Keratinocyte (primary cell): ENCODE results near the gene SIGLEC9. TPM values are rescaled to one million over a fixed set of nuclear protein-coding genes. Genes with fewer than 3 reads are reported as not detected.

Source experiments
- DNase-seq: peaks from one replicate; pipeline ENCODE4 v3.0.0-alpha.2; 2011; ENCODE audit warnings: low read depth, missing footprints, low spot score
- FAIRE-seq: peaks from 2 replicates; lab custom pipeline; 2011; peaks lifted over from hg19 to GRCh38; lab: Jason Lieb, UNC
- H2AFZ ChIP-seq: 2 replicates; pipeline ENCODE4 v1.6.0; 2012; ENCODE audit warnings: low read length, control low read depth, inconsistent platforms; ENCODE audit not compliant: control insufficient read depth
- H3K27ac ChIP-seq: 2 replicates; pipeline ENCODE4 v1.5.1; 2011; ENCODE audit warnings: low read length; ENCODE audit not compliant: control insufficient read depth, insufficient read depth
- H3K27me3 ChIP-seq: 3 replicates; pipeline ENCODE4 v1.6.0; 2011; ENCODE audit warnings: low read length; ENCODE audit not compliant: control insufficient read depth, insufficient read depth; ENCODE audit errors: extremely low read depth
- H3K36me3 ChIP-seq, 2 experiments: 2 replicates in 1 of 2; 3 replicates in 1 of 2; pipeline ENCODE4 v1.5.1; 2011; ENCODE audit warnings: low read length in 2 of 2, mild to moderate bottlenecking in 1 of 2; ENCODE audit not compliant: control insufficient read depth in 2 of 2, insufficient read depth in 2 of 2; ENCODE audit errors: extremely low read depth in 1 of 2
- H3K4me1 ChIP-seq: 3 replicates; pipeline ENCODE4 v1.5.1; 2011; ENCODE audit warnings: low read length; ENCODE audit not compliant: control insufficient read depth, insufficient read depth; ENCODE audit errors: extremely low read depth
- H3K4me2 ChIP-seq: 3 replicates; pipeline ENCODE4 v1.6.0; 2011; ENCODE audit warnings: low read depth, low read length; ENCODE audit not compliant: control insufficient read depth, insufficient read depth; ENCODE audit errors: extremely low read depth
- H3K4me3 ChIP-seq, 3 experiments: fragments of 200-600 bp in 1 of 3; sonication (generic) in 1 of 3; 2 replicates in 2 of 3; 3 replicates in 1 of 3; pipeline ENCODE4 v1.5.1; 2011 to 2016; ENCODE audit warnings: low read length in 3 of 3, mild to moderate bottlenecking in 3 of 3, control low read depth in 2 of 3, inconsistent platforms in 1 of 3, low read depth in 1 of 3, mixed read lengths in 1 of 3, mixed run types in 1 of 3, moderate library complexity in 1 of 3; ENCODE audit not compliant: control insufficient read depth in 2 of 3, insufficient read depth in 2 of 3; ENCODE audit errors: extremely low read depth in 1 of 3
- H3K79me2 ChIP-seq: 2 replicates; pipeline ENCODE4 v1.6.0; 2012; ENCODE audit warnings: low read length; ENCODE audit not compliant: control insufficient read depth, insufficient read depth
- H3K9ac ChIP-seq: 3 replicates; pipeline ENCODE4 v1.6.0; 2011; ENCODE audit warnings: low read length; ENCODE audit not compliant: control insufficient read depth, insufficient read depth; ENCODE audit errors: extremely low read depth
- H3K9me1 ChIP-seq: 3 replicates; pipeline ENCODE4 v1.6.0; 2011; ENCODE audit warnings: low read length; ENCODE audit not compliant: control insufficient read depth, insufficient read depth; ENCODE audit errors: extremely low read depth
- H3K9me3 ChIP-seq: 2 replicates; pipeline ENCODE4 v1.5.1; 2012; ENCODE audit warnings: low read depth, low read length; ENCODE audit not compliant: control insufficient read depth
- H4K20me1 ChIP-seq: 3 replicates; pipeline ENCODE4 v1.6.0; 2011; ENCODE audit warnings: low read length; ENCODE audit not compliant: control insufficient read depth, insufficient read depth; ENCODE audit errors: extremely low read depth
- EZH2 ChIP-seq: IDR thresholded peaks from one replicate; pipeline ENCODE4 v1.6.1; 2012; ENCODE audit warnings: inconsistent platforms, mild to moderate bottlenecking, low read length, moderate library complexity
- dilution Hi-C: fragments of 300-500 bp; cut with MboI; formaldehyde crosslinking; loops from one replicate; pipeline ENCODE4 v1.7.0; 2020; ENCODE audit warnings: low sequenced_read_pairs; ENCODE audit not compliant: extremely low pct_ligation_motif_present
- polyA plus RNA-seq, 5 experiments: library from polyadenylated mRNA; depleted of rRNA in 3 of 5; stranded (reverse) in 3 of 5; stranded (forward) in 1 of 5; unstranded in 1 of 5; fragments of >200 nt; gene quantifications; 1 replicate in 1 of 5; 2 replicates in 3 of 5; 3 replicates in 1 of 5; pipeline versions ENCODE4 v1.2.1 to v1.2.3, GENCODE V29; 2011 to 2012; ENCODE audit warnings: missing spikeins in 2 of 5, low read depth in 1 of 5, low replicate concordance in 1 of 5
- TF ChIP-seq, protein P1 (sequence below), 3 experiments: IDR thresholded peaks in 1 of 3; conservative IDR thresholded peaks in 1 of 3; optimal IDR thresholded peaks in 1 of 3; 2 replicates in 2 of 3; 3 replicates in 1 of 3; pipeline versions ENCODE3 to v1.5.1; 2011; ENCODE audit warnings: low read length in 3 of 3, mild to moderate bottlenecking in 3 of 3, moderate library complexity in 2 of 3, control low read depth in 1 of 3, inconsistent platforms in 1 of 3; ENCODE audit not compliant: insufficient read depth in 2 of 3; ENCODE audit errors: extremely low read depth in 1 of 3

The SIGLEC9 gene
- polyA plus RNA-seq, 1 donor (not counting 4 experiments of a cell fraction or from before 2014, with no cell fraction given), result not detected

GRCh38 chr19:51121257-51121656 lies 3.4 kb upstream of the SIGLEC9 start:
- DNase-seq, result no peak
- Histone ChIP-seq H3K27ac (no peak overlapping the region), H3K79me2 (no peaks in the 10 kb centered on the region), H3K9ac (no peak overlapping the region), H3K4me2 (no peak overlapping the region), H3K9me1 (no peaks in the 10 kb centered on the region), H2AFZ (no peak overlapping the region), H3K4me1 (no peaks in the 10 kb centered on the region), H3K9me3 (no peaks in the 10 kb centered on the region), H3K4me3 (no peak overlapping the region), H3K27me3 (no peaks in the 10 kb centered on the region), H3K36me3 (no peaks in the 10 kb centered on the region), H4K20me1 (no peaks in the 10 kb centered on the region)
- no peak for TF ChIP-seq EZH2
- TF ChIP-seq, protein P1, sequence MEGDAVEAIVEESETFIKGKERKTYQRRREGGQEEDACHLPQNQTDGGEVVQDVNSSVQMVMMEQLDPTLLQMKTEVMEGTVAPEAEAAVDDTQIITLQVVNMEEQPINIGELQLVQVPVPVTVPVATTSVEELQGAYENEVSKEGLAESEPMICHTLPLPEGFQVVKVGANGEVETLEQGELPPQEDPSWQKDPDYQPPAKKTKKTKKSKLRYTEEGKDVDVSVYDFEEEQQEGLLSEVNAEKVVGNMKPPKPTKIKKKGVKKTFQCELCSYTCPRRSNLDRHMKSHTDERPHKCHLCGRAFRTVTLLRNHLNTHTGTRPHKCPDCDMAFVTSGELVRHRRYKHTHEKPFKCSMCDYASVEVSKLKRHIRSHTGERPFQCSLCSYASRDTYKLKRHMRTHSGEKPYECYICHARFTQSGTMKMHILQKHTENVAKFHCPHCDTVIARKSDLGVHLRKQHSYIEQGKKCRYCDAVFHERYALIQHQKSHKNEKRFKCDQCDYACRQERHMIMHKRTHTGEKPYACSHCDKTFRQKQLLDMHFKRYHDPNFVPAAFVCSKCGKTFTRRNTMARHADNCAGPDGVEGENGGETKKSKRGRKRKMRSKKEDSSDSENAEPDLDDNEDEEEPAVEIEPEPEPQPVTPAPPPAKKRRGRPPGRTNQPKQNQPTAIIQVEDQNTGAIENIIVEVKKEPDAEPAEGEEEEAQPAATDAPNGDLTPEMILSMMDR (optimal IDR thresholded peaks at IDR 0.05 in 1 of 3, IDR thresholded peaks at IDR 0.05 in 1 of 3, conservative IDR thresholded peaks at IDR 0.05 in 1 of 3; ENCODE audit: extremely low read depth in 1 of 3, insufficient read depth in 2 of 3, low read length in 3 of 3), result no peak
- dilution Hi-C loops, result no loop called here
- no peak for FAIRE-seq

GRCh38 chr19:51122112-51122981 lies 2.4 kb upstream of the SIGLEC9 start:
- DNase-seq, result no peak
- no peaks in the 10 kb centered on the region for H3K9me3 ChIP-seq
- no peak overlapping the region for H3K9ac ChIP-seq
- no peaks in the 10 kb centered on the region for H3K36me3 ChIP-seq
- H3K4me1 ChIP-seq, result no peaks in the 10 kb centered on the region
- no peak for FAIRE-seq
- no peak overlapping the region for H3K27ac ChIP-seq
- H2AFZ ChIP-seq, result peak overlapping the region; percentile 26
- no peaks in the 10 kb centered on the region for H3K27me3 ChIP-seq
- dilution Hi-C loops, result no loop called here
- no peaks in the 10 kb centered on the region for H3K79me2 ChIP-seq
- no peaks in the 10 kb centered on the region for H4K20me1 ChIP-seq
- no peak overlapping the region for H3K4me3 ChIP-seq
- TF ChIP-seq, protein P1 (optimal IDR thresholded peaks at IDR 0.05 in 1 of 3, IDR thresholded peaks at IDR 0.05 in 1 of 3, conservative IDR thresholded peaks at IDR 0.05 in 1 of 3; ENCODE audit: extremely low read depth in 1 of 3, insufficient read depth in 2 of 3, low read length in 3 of 3), result no peak
- TF ChIP-seq EZH2, result no peak
- H3K9me1 ChIP-seq, result no peaks in the 10 kb centered on the region
- H3K4me2 ChIP-seq, result no peak overlapping the region
